ENCODE data around the gene GFY.

GFY gene

GRCh38 chr19:49423985-49424303 is 1.2 kb upstream of the GFY start:
- no peak for TF ChIP-seq CTCF (IDR thresholded peaks at IDR 0.05)

- TF ChIP-seq CTCF (IDR thresholded peaks at IDR 0.05), result no peak
These were observed 869 bp downstream of the GFY start for GRCh38 chr19:49425922-49426592.

GRCh38 chr19:49427339-49427738 is 2.2 kb downstream of the GFY start:
- TF ChIP-seq CTCF (IDR thresholded peaks at IDR 0.05), result no peak

- TF ChIP-seq CTCF (IDR thresholded peaks at IDR 0.05), result no peak
These were observed 2.8 kb downstream of the GFY start for GRCh38 chr19:49427855-49428546.

- no peak for TF ChIP-seq CTCF (IDR thresholded peaks at IDR 0.05)
These were observed 3.6 kb downstream of the GFY start for GRCh38 chr19:49428547-49429451.

- no peak for TF ChIP-seq CTCF (IDR thresholded peaks at IDR 0.05)
These were observed 5.0 kb downstream of the GFY start for GRCh38 chr19:49430172-49430677.

GRCh38 chr19:49430678-49431329 is 5.6 kb downstream of the GFY start:
- no peak for TF ChIP-seq CTCF (IDR thresholded peaks at IDR 0.05)

All from LNCAP (cell line).